ENCODE results near the gene CTSO.
A peak's percentile ranks its signal among the peaks of the same experiment; 100 is the strongest.

CTSO gene, protein sequence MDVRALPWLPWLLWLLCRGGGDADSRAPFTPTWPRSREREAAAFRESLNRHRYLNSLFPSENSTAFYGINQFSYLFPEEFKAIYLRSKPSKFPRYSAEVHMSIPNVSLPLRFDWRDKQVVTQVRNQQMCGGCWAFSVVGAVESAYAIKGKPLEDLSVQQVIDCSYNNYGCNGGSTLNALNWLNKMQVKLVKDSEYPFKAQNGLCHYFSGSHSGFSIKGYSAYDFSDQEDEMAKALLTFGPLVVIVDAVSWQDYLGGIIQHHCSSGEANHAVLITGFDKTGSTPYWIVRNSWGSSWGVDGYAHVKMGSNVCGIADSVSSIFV

DNA sequence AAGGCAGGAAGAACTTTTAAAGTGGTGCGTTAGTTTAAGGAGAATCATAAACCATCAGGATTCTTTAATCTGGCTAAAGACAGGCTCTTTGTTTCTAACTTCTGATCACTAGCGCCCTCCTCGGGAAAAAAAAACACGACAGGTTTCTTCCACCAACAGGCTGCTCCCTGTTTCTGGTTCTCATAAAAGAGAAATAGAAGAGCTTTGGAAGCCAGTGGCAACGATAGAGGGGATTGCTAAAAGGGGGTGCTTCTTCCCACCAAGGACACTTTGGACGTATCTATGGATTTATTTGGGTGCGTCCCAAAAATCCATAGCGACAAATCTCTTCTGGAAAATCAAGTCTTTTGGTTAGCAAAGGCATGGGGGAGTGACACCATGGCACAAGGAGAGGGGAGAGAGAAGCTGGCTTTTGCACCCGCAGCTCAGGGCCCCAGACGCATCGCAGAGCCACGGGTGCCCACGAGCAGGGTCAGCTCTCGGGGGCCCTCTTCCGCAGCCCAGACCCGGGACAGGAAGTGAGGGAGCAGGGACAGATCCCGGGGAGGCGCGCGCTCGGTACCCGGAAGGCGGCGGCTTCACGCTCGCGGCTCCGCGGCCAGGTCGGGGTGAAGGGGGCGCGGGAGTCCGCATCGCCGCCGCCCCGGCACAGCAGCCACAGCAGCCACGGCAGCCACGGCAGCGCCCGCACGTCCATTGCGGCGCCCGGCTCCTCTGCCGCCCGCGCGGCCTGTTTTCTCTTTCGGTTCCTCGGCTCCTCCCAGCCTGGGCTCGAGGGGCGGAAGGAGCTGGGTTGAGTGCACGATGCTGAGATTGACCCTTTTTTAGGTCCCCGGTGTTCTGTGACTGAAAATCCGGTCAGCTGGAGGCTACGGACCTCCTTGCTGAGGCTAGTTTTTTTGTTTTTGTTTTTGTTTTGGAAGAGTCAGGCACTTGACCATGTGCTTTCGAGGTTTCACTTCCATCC lies at the start of gene CTSO:
Gene CTSO (minus strand): TSS at position 716 of the 967 bp plus-strand sequence. CDS start 19 bp downstream, at position 697.
- peak; percentile 75 for DNase-seq

DNA sequence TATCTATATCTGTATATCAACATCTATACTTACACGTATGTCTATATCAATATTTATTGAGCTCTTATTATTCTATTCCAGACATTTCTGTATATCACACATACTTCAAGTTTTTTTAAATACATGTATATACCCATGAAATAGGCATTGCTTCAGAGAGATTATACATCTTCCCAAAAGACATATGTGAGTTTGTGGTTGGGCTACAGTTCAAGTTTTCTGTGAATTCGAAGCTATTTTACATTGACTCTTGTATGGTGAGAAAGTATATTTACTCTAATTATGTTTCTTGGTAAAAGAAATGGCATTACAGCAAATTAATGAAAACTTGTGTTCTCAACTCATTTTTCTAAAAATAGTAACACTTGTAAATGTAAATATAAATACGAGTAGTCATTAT lies 46.8 kb upstream of the CTSO start:
- no peak for DNase-seq

DNA sequence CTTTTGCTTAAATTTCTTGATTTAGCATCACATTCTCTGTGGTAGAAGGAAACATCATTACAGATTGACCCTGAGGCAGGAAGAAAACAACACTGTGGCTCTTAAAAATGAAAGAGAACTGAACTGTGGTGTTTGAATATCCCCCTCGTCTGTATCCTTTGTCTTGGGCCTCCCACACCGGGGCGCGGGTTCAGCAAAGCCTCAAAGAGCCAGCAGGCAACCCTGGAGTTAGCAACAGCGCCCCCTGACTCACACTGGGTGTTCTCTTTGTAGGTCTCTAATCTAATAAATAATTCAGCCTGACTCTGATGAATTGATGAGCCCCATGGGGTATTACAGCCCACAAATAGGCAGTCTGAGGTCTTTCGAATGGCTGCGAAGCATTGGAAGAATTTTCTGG lies 46.1 kb upstream of the CTSO start:
- DNase-seq, result peak; percentile 33

DNA sequence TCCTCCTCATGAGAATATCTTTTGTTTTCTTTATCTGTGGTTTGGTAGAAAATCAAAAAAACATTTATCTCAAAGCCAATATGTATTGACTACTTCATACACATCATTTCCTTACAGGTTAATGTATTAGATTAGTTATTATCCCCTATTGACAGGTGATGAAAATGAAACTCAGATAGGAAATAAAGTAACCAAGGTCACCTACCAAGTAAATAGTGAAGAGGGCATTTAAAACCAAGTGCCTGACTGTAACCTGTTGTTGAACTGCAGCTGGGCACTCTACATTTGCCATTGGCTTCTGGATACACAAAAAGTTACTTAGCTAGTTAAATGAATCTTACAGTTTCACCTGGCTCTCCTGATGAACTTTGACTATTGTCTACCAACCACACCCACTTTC lies 41.4 kb upstream of the CTSO start:
- no peak for DNase-seq

DNA sequence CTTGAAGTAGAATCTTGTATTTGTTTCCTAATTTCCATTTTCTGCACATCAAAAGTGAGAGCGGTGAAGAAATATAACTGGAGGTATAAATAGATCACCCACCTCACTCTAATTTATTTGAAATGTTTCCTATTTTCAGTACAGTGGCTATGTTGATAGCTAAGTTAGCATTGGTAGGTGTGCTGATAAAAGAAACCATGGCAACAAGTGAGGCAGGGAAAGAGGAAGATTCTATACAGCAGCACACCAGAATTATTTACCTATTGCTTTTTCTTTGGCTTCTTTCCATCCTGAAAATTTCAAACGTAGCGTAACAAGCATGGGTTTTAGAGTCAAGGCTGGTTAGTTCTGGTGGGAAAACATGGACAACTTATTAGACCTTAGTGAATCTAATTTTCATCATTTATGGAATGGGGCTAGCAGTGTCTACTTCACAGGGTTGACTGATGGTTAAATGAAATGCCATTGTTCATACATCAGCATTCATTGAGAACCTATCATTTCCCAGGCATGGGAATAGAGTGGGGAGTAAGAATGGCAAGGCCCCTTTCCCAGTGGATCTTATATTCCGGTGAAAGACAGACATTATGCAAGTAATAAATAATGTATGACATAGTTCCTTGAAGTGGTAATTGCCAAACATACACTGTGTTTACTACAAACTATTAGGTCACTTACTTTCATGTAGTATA lies 30.6 kb upstream of the CTSO start:
- DNase-seq, result no peak

DNA sequence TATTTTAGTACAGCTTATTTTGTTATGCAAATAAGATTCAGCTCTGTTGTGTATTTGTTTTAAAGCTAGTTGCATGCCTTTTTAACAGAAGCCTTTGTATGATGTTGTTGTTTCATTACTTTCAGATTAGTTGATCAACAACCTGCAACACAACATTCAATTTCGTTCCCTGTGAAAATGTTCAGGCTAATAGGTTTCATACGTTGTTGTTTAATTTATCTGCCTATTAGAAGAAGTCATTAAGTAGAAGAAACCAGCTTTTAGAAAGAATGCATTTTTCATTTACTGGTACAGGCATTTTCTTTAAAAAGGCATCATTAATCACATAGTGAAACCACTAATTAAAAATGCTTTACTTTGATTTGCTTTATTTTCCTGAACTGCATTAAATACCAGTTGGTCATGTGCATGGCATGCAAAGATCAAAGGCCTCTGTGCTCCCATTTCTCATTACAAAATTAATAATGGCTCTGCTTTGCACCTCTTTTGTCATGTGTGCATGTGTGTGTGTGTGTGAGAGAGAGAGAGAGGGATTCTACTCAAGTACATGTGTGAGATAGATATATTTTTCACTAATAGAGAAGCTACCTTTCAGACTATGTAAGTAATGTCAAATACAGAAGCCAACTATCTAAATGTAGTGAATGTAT lies 29.2 kb upstream of the CTSO start:
- no peak for DNase-seq

DNA sequence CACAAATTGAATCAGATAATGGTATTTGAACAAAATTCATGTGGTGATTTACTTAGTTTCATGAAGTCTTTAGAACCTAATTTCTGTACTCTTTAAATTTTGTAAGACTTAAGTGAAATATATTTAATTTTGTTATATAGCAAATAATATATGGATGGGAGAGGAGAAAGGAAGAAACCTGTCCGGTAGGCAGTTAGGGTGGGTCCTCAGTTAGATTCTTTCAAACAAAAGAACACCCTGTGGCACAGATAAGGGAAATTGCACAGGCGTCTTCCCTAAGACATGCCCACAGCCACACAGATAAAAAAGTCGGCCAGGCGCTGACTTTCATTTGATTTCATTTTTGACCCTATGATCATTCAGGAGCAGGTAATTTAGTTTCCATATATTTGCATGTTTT lies 25.1 kb upstream of the CTSO start:
- DNase-seq, result no peak

DNA sequence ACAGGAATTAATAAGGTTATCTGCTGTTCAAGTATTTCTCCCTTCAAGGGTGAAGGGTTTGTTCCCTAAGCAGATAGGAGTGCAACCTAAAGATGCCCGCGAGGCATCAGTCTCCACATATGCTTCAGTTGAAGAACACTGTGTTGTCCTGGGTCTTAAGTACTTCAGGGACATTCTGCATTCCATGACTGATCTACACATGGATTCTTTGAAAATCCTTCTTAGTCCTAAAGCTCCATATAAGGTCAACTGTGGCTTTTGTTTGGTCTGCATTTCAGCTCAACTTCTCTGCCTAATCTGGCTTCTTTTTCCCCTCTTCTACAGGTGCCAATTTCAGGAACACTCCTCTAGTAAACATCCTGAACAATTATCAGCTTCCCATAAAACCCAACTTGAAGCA lies 21.8 kb upstream of the CTSO start:
- DNase-seq, result no peak

DNA sequence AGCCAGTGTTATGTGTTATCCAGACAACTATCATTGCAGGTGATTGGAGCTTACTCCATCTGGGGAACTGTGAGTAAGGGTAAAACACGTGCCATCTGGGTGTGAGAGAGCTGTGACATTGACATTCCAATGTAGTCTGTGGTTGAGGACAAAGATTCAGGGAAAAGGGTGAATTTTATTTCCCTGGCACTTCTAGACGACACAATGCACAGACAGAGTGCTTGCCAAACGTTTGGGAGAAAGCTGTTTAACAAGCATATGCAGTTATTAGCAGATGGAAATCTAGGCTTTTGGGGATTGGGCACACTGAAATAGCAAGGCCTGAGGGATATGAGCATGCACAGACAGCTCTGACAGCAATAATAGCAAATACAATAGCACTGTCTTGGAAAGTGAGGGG lies 21.3 kb upstream of the CTSO start:
- DNase-seq, result no peak

DNA sequence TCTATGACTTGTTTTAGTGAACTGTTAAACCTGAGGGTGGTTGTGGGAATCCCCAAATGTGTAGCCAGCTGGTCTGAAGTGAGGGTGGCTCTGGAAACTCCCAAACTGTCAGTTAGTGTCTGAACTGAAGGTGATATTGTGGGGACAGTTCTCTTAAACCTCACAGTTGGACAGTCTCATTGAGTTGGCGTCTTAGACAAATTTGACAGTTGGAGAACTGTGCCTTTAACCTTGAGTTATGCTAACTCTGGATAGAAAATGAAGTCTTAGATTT lies 20.7 kb upstream of the CTSO start:
- DNase-seq, result no peak

DNA sequence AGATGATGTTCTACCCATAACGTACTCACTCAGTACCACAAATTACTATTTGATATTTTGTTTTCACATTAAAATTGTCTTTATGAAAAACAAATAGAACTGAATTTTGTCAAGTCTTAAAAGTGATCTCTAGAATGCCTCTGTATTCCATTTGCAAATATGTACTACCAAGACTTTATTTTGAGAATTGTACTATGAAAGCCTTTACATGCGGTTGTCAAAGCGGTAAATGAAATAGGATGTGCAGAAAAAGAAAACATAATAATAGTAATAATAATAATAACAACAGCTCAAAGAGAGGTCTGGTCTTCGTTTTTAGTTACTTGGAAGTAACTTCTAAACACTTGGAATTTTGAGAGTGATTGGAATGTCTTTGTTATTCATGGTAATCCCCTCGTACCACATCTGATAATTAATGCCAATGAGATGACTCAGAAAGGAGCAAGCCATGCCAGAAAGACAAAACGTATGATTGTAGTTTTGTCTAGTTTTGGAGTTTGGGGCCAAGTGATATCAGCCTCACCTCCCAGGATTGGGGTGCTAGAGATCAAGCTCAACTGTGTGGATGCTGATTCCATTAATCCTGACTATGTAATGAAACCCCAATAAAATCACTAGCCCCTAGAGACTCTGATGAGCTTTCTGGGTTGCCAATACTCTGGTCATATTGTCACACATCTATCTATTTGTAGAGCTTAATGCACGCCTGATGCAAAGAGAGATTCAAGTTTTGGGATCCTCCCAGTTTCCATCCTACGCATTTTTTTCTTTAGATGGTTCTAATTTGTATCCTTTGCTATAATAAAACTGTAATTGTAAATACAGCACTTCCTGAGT lies 20.2 kb upstream of the CTSO start:
- no peak for DNase-seq

DNA sequence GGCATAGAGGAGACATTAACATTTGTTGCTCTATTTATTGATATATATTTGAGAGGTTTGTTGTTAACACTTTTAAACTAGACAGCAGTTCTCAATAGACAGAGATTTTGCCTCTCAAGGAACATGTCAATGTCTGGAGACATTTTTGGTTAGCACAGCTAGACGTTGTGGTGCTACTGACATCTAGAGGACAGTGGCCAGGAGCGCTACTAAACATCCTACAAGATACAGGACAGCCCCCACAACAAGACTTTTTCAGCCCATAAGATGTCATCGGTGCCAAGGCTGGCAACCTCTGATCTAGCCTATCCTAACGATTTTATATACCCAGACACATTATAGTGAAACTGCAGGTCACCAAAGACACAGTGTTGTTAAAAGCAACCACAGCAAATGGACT lies 18.4 kb upstream of the CTSO start:
- DNase-seq, result peak; percentile 44

DNA sequence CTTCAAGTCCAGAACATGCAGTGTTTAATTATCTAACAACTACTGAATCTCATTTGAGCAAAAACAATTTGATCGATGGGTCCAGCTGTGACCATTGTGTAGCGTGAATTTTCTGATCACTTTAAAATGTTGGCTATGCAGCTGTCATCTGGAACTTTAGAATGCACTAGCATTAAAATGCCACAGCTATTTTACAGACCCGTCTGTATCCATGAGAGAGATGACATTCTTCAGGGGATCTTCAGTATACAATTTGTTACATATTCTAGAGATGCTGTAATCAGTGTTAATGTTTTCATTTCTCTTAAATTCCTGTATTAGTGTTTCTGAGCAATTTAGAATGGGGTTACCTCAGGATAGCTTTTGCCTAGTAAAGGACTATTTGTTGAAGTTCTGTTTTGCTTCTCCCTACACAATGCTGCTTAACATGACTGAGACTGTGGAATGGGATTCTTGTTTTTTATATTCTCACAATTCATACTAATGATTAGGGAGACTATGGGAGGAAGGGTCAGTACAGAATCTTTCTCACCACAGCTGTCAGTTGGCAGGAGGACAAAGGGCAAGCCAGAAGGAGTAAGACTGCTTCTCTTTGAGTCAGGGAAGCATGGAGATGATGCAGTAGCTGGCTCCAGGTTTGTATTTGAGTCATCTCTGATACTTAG lies 13.2 kb upstream of the CTSO start:
- no peak for DNase-seq

DNA sequence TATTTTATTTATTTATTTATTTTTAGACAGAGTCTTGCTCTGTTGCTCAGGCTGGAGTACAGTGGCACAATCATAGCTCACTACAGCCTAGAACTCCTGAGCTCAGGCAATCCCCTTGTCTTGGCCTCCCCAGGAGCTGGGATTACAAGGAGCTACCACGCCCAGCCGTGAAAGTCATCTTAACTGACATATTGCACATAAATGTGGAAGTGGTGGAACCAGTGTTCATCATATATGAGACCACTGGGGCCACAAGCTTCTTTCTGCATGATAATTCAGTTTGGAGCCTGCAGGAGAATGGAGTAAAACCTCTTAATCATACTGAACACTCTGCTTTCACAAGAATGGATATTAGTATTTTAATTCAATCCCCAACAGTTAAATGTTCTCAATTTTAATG lies 12.5 kb upstream of the CTSO start:
- no peak for DNase-seq

DNA sequence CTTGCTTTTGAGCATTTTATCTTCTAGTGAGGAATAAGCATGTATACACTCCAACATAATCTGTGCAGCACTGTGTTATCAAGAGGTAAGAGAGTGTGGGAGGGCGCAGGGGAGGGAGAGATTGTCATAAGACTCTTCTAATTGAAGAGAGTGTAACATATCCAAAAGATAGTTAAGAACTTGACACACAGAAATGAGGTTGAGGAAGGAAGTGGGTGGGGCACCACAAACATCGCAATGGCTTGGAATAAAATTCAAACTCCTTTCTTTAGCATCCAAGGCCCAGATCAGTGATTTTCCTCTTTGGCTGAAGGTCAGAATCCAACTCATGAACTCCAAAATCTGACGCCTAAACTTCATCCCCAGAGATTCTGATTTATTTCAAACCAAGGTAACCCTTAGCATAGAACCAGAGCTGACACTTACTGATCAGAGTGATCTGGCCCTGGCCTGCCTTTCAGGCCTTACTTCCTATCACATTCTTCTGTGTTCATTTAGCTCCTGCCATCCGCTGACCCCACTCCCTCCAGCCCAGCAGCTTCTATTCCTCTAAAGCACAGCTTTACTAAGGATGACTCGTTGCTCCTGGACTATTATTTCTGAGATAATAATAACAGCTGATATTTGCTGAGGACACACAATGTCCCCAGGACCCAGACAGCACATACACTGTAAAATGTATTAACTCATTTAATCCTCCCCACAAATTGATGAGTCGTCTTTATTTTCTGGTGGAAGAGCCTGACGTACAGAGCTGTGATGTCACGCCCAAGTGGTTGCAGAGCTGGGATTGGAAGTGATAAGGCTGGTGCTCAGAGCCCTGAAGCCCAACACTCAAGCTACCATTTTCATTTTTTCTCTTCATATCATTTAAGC lies 10.6 kb upstream of the CTSO start:
- no peak for DNase-seq

DNA sequence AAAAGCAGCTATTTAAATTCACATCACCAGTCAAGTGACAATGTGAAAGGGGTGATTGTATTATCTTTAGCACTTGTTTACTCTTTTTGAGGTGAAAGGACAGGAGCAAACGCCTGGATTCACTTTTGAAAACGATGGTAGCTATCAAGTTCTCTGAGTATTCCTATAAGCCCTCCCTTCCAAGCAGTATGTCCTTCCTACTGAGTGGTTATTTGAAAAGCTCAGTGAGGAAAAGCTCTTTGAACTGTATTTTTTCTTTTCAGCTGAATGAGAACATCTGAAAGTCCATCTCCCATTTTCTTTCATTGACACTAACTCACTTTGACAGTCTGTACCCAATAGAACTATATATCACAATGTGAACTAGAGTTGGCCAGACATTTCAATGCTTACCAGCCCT lies 9.1 kb upstream of the CTSO start:
- DNase-seq, result no peak

DNA sequence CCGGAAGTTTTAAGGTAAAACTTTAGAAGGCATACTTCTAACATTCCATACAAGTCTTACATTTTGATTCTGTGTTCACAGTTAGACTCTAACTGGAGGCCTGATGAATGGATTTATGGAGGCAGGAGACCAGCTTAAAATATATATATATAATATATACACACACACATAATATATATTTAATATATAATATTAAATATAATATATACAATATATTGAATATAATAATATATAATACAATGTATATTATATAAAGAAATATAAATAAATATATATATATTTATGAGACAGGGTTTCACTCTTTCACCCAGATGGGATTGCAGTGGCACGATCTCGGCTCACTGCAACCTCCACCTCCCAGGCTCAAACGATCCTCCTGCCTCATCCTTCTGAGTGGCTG lies 7.9 kb upstream of the CTSO start:
- DNase-seq, result no peak

DNA sequence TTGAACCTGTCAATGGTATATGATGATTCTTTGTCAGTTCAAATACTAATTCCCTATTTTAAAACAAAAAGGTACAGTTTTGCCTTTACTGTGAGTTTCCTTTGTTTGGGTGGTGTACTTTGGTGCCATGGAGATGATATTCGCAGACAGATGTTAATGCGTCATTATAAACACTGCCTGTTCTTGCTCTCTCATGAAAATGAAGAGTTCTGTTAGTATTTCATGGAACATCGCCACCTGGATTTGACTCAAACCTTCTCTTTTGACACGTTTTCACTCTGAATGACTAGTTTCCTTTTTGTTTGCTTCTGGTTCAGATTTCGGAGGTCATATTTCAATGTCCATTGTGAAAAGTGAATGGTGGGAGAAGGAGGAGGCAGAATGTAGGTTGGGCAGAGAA lies 6.9 kb upstream of the CTSO start:
- DNase-seq, result no peak

DNA sequence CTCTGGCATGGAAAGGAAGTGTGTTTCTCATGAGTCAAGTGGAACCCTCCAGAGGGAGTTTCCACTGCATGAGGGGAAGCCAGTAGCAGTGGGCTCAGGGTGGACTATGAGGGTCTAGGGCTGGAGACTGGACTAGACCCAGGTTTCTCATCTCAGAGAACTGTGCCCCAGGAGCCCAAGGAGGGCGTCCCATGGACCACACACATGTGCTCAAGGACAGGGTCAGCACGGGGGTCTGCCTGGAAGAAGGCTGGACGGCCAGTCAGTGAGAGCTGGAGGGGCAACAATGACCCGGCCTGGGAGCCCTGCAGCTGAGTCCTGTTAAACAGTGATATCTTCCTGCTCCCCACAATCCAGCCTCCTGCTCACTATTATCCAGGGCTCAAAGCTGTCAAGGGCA lies 5.8 kb upstream of the CTSO start:
- no peak for DNase-seq

DNA sequence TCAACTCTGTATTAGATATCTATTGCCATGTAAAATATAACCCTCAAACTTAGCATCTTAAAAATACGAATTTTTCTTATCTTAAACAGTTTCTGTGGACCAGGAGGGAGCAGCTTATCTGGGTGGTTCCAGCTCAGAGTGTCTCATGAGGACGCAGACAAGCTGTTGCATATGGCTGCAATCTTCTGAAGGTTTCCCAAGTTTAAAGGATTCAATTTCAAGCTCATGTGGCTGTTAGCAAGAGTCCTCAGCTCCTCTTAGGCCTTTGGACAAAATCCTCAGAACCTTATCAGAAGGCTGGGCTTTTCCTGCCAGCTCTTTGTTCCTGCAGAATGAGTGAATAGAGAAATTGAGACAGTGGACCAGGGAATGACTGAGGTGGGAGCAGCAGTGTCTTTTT lies 2.8 kb upstream of the CTSO start:
- no peak for DNase-seq

DNA sequence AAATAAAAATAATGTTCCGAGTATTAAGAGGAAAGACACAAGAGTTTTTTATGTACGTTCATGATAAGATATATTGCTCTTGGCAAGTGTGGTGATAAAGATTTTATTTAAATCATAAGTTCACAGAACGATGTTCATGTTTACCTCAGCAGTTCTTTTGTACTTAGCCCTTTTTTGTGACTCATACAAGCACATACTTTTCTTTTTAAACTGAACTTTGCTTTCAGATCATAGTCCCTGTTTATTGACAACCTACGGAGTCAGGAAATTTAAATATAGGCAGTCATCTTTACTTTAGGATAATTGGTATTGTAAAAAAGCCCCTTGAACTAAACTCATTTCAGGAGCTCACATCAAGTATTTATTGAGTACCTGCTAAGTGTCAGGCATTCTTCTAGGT lies 1.3 kb upstream of the CTSO start:
- DNase-seq, result no peak
